HUES6 (cell line): Measurements from ENCODE around the gene TICRR.
A peak's percentile ranks its signal among the peaks of the same experiment; 100 is the strongest.

ENCODE experiments used
- H3K27ac ChIP-seq: 2 replicates; pipeline ENCODE4 v1.7.0; 2013; ENCODE audit warnings: low read depth, mild to moderate bottlenecking, low read length, inconsistent platforms
- H3K27me3 ChIP-seq: 2 replicates; pipeline ENCODE4 v1.6.1; 2013; ENCODE audit warnings: low read length; ENCODE audit not compliant: control insufficient read depth, insufficient read depth
- H3K36me3 ChIP-seq: 2 replicates; pipeline ENCODE4 v1.6.1; 2013; ENCODE audit warnings: low read length; ENCODE audit not compliant: control insufficient read depth, insufficient read depth
- H3K4me1 ChIP-seq: 2 replicates; pipeline ENCODE4 v1.6.1; 2013; ENCODE audit warnings: low read length; ENCODE audit not compliant: control insufficient read depth, insufficient read depth
- H3K4me3 ChIP-seq: 2 replicates; pipeline ENCODE4 v1.5.1; 2013; ENCODE audit warnings: low read depth, low read length
- H3K9ac ChIP-seq: one replicate; pipeline ENCODE4 v1.6.1; 2013; ENCODE audit warnings: mild to moderate bottlenecking, low read length
- H3K9me3 ChIP-seq: 2 replicates; pipeline ENCODE4 v1.6.1; 2013; ENCODE audit warnings: low read depth, low read length; ENCODE audit not compliant: control insufficient read depth, insufficient read depth

The TICRR gene

GRCh38 chr15:89647191-89647851 lies 72.1 kb downstream of the TICRR start:
- no peaks in the 10 kb centered on the region for H3K27me3 ChIP-seq
- H3K4me3 ChIP-seq: peak overlapping the region; percentile 14; the same call in 1 of the 2 replicates
- H3K9me3 ChIP-seq: no peaks in the 10 kb centered on the region
- no peak overlapping the region for H3K9ac ChIP-seq
- no peaks in the 10 kb centered on the region for H3K4me1 ChIP-seq
- H3K27ac ChIP-seq: no peak overlapping the region
- H3K36me3 ChIP-seq: peaks cover 52% of the 10 kb centered on the region

- no peak overlapping the region for H3K9ac ChIP-seq
- H3K27ac ChIP-seq: no peak overlapping the region
- no peaks in the 10 kb centered on the region for H3K9me3 ChIP-seq
- no peaks in the 10 kb centered on the region for H3K27me3 ChIP-seq
- peaks cover 49% of the 10 kb centered on the region for H3K36me3 ChIP-seq
- H3K4me3 ChIP-seq: no peak overlapping the region
- H3K4me1 ChIP-seq: no peaks in the 10 kb centered on the region
Observed at GRCh38 chr15:89648106-89649012, 73.1 kb downstream of the TICRR start.

- H3K36me3 ChIP-seq: peaks cover 43% of the 10 kb centered on the region
- H3K9me3 ChIP-seq: no peaks in the 10 kb centered on the region
- H3K9ac ChIP-seq: no peak overlapping the region
- no peak overlapping the region for H3K27ac ChIP-seq
- no peak overlapping the region for H3K4me3 ChIP-seq
- H3K27me3 ChIP-seq: no peaks in the 10 kb centered on the region
- no peaks in the 10 kb centered on the region for H3K4me1 ChIP-seq
Observed at GRCh38 chr15:89649013-89649625, 73.8 kb downstream of the TICRR start.

GRCh38 chr15:89649716-89650115 lies 74.4 kb downstream of the TICRR start:
- H3K9ac ChIP-seq: no peak overlapping the region
- H3K27ac ChIP-seq: no peak overlapping the region
- no peak overlapping the region for H3K4me3 ChIP-seq
- no peaks in the 10 kb centered on the region for H3K9me3 ChIP-seq
- no peaks in the 10 kb centered on the region; the same call in 1 of the 2 replicates for H3K27me3 ChIP-seq
- H3K4me1 ChIP-seq: no peaks in the 10 kb centered on the region
- H3K36me3 ChIP-seq: peaks cover 39% of the 10 kb centered on the region

- no peaks in the 10 kb centered on the region; the same call in 1 of the 2 replicates for H3K27me3 ChIP-seq
- H3K36me3 ChIP-seq: peaks cover 20% of the 10 kb centered on the region
Observed at GRCh38 chr15:89652131-89652530, 76.9 kb downstream of the TICRR start.

GRCh38 chr15:89652666-89653065 lies 77.4 kb downstream of the TICRR start:
- H3K36me3 ChIP-seq: peaks cover 20% of the 10 kb centered on the region
- H3K27me3 ChIP-seq: no peaks in the 10 kb centered on the region; the same call in 1 of the 2 replicates
- no peak overlapping the region for H3K4me3 ChIP-seq
- H3K9me3 ChIP-seq: no peaks in the 10 kb centered on the region
- H3K4me1 ChIP-seq: peaks cover 4% of the 10 kb centered on the region; the same call in 1 of the 2 replicates
- no peak overlapping the region for H3K9ac ChIP-seq
- no peak overlapping the region for H3K27ac ChIP-seq

More at GRCh38 chr15:89652131-89652530, 76.9 kb downstream of the TICRR start:
- Histone ChIP-seq H3K4me1 (peaks cover 4% of the 10 kb centered on the region; the same call in 1 of the 2 replicates), H3K27ac (no peak overlapping the region), H3K4me3 (no peak overlapping the region), H3K9ac (no peak overlapping the region), H3K9me3 (no peaks in the 10 kb centered on the region)

- H3K27me3 ChIP-seq: no peaks in the 10 kb centered on the region; the same call in 1 of the 2 replicates
- no peak overlapping the region for H3K9ac ChIP-seq
- H3K4me3 ChIP-seq: no peak overlapping the region
- no peak overlapping the region for H3K27ac ChIP-seq
- H3K4me1 ChIP-seq: peaks cover 4% of the 10 kb centered on the region; the same call in 1 of the 2 replicates
- peaks cover 18% of the 10 kb centered on the region for H3K36me3 ChIP-seq
- no peaks in the 10 kb centered on the region for H3K9me3 ChIP-seq
Observed at GRCh38 chr15:89653578-89653977, 78.3 kb downstream of the TICRR start.

GRCh38 chr15:89654301-89654761 lies 79.1 kb downstream of the TICRR start:
- Histone ChIP-seq H3K27me3 (no peaks in the 10 kb centered on the region; the same call in 1 of the 2 replicates), H3K9me3 (no peaks in the 10 kb centered on the region), H3K27ac (no peak overlapping the region), H3K4me1 (peaks cover 4% of the 10 kb centered on the region; the same call in 1 of the 2 replicates), H3K4me3 (peak overlapping the region; percentile 77), H3K9ac (peak overlapping the region; percentile 62), H3K36me3 (peaks cover 15% of the 10 kb centered on the region)

- Histone ChIP-seq H3K9ac (peak within 1 kb of the TSS; percentile 62), H3K36me3 (peaks cover 11% of the 10 kb centered on the region), H3K4me3 (peak within 1 kb of the TSS; percentile 77), H3K4me1 (peaks cover 4% of the 10 kb centered on the region; the same call in 1 of the 2 replicates), H3K27ac (no peak within 1 kb of the TSS), H3K27me3 (peaks cover under 1% of the 10 kb centered on the region; the same call in 1 of the 2 replicates), H3K9me3 (no peaks in the 10 kb centered on the region)
Observed at GRCh38 chr15:89654847-89655805, 79.9 kb downstream of the TICRR start, which contains the start of gene KIF7. Gene KIF7 (minus strand): TSS chr15:89655467. CDS start chr15:89652930, 2,537 bp downstream.
